ENCODE measurements around the gene SEMA3C.

Gene SEMA3C

GRCh38 chr7:80870813-80871212 is 48.0 kb downstream of the SEMA3C start (continued):
- TF ChIP-seq ZNF600 (tag by site-specific recombination; IDR thresholded peaks at IDR 0.05) (no peak), ZNF660 (tag by site-specific recombination; IDR thresholded peaks at IDR 0.05) (no peak), KLF9 (tag by site-specific recombination; IDR thresholded peaks at IDR 0.05; ENCODE audit: low read depth) (no peak), ZNF157 (tag by site-specific recombination; IDR thresholded peaks at IDR 0.05) (no peak), HOXC10 (CRISPR knock-in tag; IDR thresholded peaks at IDR 0.05) (no peak), HOXD13 (CRISPR knock-in tag; IDR thresholded peaks at IDR 0.05; ENCODE audit: borderline replicate concordance) (no peak), OSR2 (tag by site-specific recombination; IDR thresholded peaks at IDR 0.05) (peak; percentile 81), ZNF629 (tag by site-specific recombination; IDR thresholded peaks at IDR 0.05) (peak; percentile 94), ZNF768 (tag by site-specific recombination; IDR thresholded peaks at IDR 0.05) (no peak), ZNF280C (tag by site-specific recombination; IDR thresholded peaks at IDR 0.05) (no peak), ZNF518A (tag by site-specific recombination; conservative IDR thresholded peaks at IDR 0.05; ENCODE audit: low read depth) (no peak), HIC1 (tag by site-specific recombination; IDR thresholded peaks at IDR 0.05) (peak; percentile 88), ZSCAN4 (tag by site-specific recombination; IDR thresholded peaks at IDR 0.05) (0 out of 2 replicates have a peak, but pooled peaks have one; percentile 20), ZNF366 (tag by site-specific recombination; conservative IDR thresholded peaks at IDR 0.05) (peak; percentile 94), ZBTB44 (tag by site-specific recombination; IDR thresholded peaks at IDR 0.05) (peak; percentile 81), SETDB1 (IDR thresholded peaks at IDR 0.05; ENCODE audit: insufficient read length, low read length) (no peak), ZNF48 (tag by site-specific recombination; IDR thresholded peaks at IDR 0.05) (no peak), GLIS1 (tag by site-specific recombination; IDR thresholded peaks at IDR 0.05) (no peak), ZNF621 (tag by site-specific recombination; IDR thresholded peaks at IDR 0.05) (no peak), FEZF1 (tag by site-specific recombination; IDR thresholded peaks at IDR 0.05) (peak; percentile 86), ZNF501 (tag by site-specific recombination; IDR thresholded peaks at IDR 0.05) (peak; percentile 39; the same call in 1 of the 2 replicates), ZFP41 (tag by site-specific recombination; IDR thresholded peaks at IDR 0.05; ENCODE audit: borderline replicate concordance) (no peak), ZNF596 (tag by site-specific recombination; IDR thresholded peaks at IDR 0.05) (no peak), ZNF24 (tag by site-specific recombination; IDR thresholded peaks at IDR 0.05) (peak; percentile 69; the same call in 1 of the 2 replicates), ZFP3 (tag by site-specific recombination; IDR thresholded peaks at IDR 0.05; ENCODE audit: low read depth) (no peak), MYNN (tag by site-specific recombination; IDR thresholded peaks at IDR 0.05; ENCODE audit: borderline replicate concordance) (peak; percentile 75; the same call in 1 of the 2 replicates), ZNF112 (tag by site-specific recombination; IDR thresholded peaks at IDR 0.05) (no peak), ZNF707 (tag by site-specific recombination; IDR thresholded peaks at IDR 0.05) (no peak), RBAK (tag by site-specific recombination; IDR thresholded peaks at IDR 0.05) (no peak), GLI2 (tag by site-specific recombination; IDR thresholded peaks at IDR 0.05; ENCODE audit: borderline replicate concordance, low read depth) (peak; percentile 87), BCL11B (tag by site-specific recombination; IDR thresholded peaks at IDR 0.05; ENCODE audit: low read depth) (no peak)
